Effector memory CD4-positive, alpha-beta T cell (primary cell): ENCODE data around the gene SLC23A2.
"Not testable (repeated sequence)": the region's sequence is repeated elsewhere in the genome, so short reads cannot be mapped to it uniquely, and the experiment has no call there.

ENCODE experiments used
- DNase-seq, 3 donors: peaks; one replicate each; pipeline ENCODE4 v3.0.0-alpha.2; 2020
- H3K27ac ChIP-seq: 2 replicates; pipeline ENCODE4 v1.7.0; 2013; ENCODE audit warnings: mild to moderate bottlenecking, low read length, moderate library complexity; ENCODE audit not compliant: insufficient read depth, poor library complexity, severe bottlenecking
- H3K27me3 ChIP-seq: replicated peaks from 2 replicates; pipeline ENCODE4 v1.7.0; 2013; ENCODE audit warnings: mild to moderate bottlenecking, low read length; ENCODE audit not compliant: insufficient read depth, control insufficient read depth, poor library complexity, severe bottlenecking
- H3K36me3 ChIP-seq: 2 replicates; pipeline ENCODE4 v1.7.0; 2013; ENCODE audit warnings: mild to moderate bottlenecking, low read length, moderate library complexity; ENCODE audit not compliant: control insufficient read depth, insufficient read depth
- H3K4me1 ChIP-seq: 2 replicates; pipeline ENCODE4 v1.7.0; 2013; ENCODE audit warnings: low read length, mild to moderate bottlenecking; ENCODE audit not compliant: control insufficient read depth, insufficient read depth, poor library complexity, severe bottlenecking
- H3K4me3 ChIP-seq: 2 replicates; pipeline ENCODE4 v1.7.0; 2013; ENCODE audit warnings: low read length, low read depth, mild to moderate bottlenecking; ENCODE audit not compliant: insufficient read depth, poor library complexity, severe bottlenecking
- H3K9me3 ChIP-seq: 2 replicates; pipeline ENCODE4 v1.7.0; 2013; ENCODE audit warnings: mild to moderate bottlenecking, low read length, moderate library complexity; ENCODE audit not compliant: control insufficient read depth

Gene SLC23A2

GRCh38 chr20:4987130-4987529 is 14.2 kb downstream of the SLC23A2 start:
- Histone ChIP-seq H3K27ac (no peak overlapping the region), H3K4me1 (no peaks in the 10 kb centered on the region), H3K27me3 (no peaks in the 10 kb centered on the region), H3K4me3 (no peak overlapping the region), H3K36me3 (no peaks in the 10 kb centered on the region), H3K9me3 (no peaks in the 10 kb centered on the region)
- DNase-seq = no peak

DNA sequence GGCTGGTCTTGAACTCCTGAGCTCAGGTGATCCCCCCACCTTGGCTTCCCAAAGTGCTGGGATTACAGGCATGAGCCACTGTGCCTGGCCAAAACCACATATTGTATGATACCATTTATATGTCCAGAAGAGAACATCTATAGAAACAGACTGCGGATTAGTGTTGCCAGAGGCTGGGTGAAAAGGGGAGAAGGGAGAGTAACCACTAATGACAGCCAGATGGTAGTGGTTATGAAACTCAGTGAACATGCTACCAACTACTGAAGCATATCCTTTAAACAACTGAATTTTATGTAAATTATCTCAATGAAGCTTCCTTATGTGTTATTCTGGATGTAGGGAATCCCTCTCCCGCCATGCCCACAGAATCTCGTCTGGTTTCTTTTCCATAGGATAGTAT is 15.7 kb downstream of the SLC23A2 start:
- H3K4me1 ChIP-seq = no peaks in the 10 kb centered on the region
- no peak overlapping the region for H3K4me3 ChIP-seq
- no peaks in the 10 kb centered on the region for H3K9me3 ChIP-seq
- H3K27ac ChIP-seq = no peak overlapping the region
- H3K36me3 ChIP-seq = no peaks in the 10 kb centered on the region
- H3K27me3 ChIP-seq = no peaks in the 10 kb centered on the region
- no peak for DNase-seq

DNA sequence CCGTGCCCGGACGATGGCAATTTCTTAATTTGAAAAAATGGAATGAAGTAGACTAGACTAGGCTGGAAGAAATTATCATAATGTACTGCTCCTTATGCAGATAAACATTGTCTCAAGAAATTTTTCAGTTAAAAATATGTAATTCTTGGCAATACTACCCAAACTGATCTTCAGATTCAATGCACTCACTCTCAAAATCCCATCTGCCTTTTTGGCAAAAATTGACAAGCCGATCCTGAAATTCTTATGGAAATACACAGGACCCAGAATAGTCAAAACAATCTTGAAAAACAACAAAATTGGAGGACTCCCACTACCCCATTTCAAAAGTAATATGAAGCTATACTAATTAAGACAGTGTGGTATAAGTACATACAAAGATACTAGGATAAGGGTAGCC is 19.0 kb downstream of the SLC23A2 start:
- Histone ChIP-seq H3K4me1 (no peaks in the 10 kb centered on the region), H3K9me3 (no peaks in the 10 kb centered on the region), H3K36me3 (no peaks in the 10 kb centered on the region), H3K27me3 (no peaks in the 10 kb centered on the region), H3K27ac (no peak overlapping the region), H3K4me3 (no peak overlapping the region)
- no peak for DNase-seq

- no peak for DNase-seq
- Histone ChIP-seq H3K4me3 (no peak overlapping the region), H3K27me3 (no peaks in the 10 kb centered on the region), H3K9me3 (no peaks in the 10 kb centered on the region), H3K27ac (no peak overlapping the region), H3K4me1 (no peaks in the 10 kb centered on the region), H3K36me3 (no peaks in the 10 kb centered on the region)
Observed at GRCh38 chr20:4979841-4980410, 21.4 kb downstream of the SLC23A2 start.

GRCh38 chr20:4978050-4978918 is 23.0 kb downstream of the SLC23A2 start:
- Histone ChIP-seq H3K27ac (no peak overlapping the region), H3K9me3 (no peaks in the 10 kb centered on the region), H3K4me3 (no peak overlapping the region), H3K4me1 (no peaks in the 10 kb centered on the region), H3K36me3 (no peaks in the 10 kb centered on the region), H3K27me3 (no peaks in the 10 kb centered on the region)
- DNase-seq = no peak

DNA sequence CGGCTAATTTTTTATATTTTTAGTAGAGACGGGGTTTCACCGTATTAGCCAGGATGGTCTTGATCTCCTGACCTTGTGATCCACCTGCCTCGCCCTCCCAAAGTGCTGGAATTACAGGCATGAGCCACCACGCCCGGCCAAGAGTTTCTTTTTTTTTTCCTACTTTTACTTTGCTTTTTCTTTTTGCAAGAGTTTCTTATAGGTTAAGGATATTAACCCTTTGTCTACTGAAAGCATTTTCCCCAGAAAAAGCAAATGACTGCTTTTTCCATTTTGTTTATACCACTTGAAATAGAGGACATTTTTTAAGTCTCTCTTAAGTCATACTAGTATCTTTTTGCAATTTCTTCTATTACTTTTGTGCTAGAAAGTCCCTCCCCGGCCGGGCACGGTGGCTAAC is 25.3 kb downstream of the SLC23A2 start:
- not testable (repeated sequence) for H3K4me3 ChIP-seq, H3K4me1 ChIP-seq

GRCh38 chr20:4973330-4974097 is 27.8 kb downstream of the SLC23A2 start:
- DNase-seq = no peak
- no peak overlapping the region for H3K27ac ChIP-seq
- no peaks in the 10 kb centered on the region for H3K9me3 ChIP-seq
- H3K4me1 ChIP-seq = no peaks in the 10 kb centered on the region
- H3K36me3 ChIP-seq = peaks cover 7% of the 10 kb centered on the region
- no peaks in the 10 kb centered on the region for H3K27me3 ChIP-seq
- no peak overlapping the region for H3K4me3 ChIP-seq

More for the DNA sequence above, 25.3 kb downstream of the SLC23A2 start:
- not testable (repeated sequence) for DNase-seq, H3K27me3 ChIP-seq, H3K9me3 ChIP-seq, H3K27ac ChIP-seq, H3K36me3 ChIP-seq

- no peak for DNase-seq
- H3K4me3 ChIP-seq = no peak overlapping the region
- no peaks in the 10 kb centered on the region for H3K9me3 ChIP-seq
- H3K4me1 ChIP-seq = no peaks in the 10 kb centered on the region
- H3K27ac ChIP-seq = no peak overlapping the region
- H3K36me3 ChIP-seq = peaks cover 16% of the 10 kb centered on the region
- H3K27me3 ChIP-seq = no peaks in the 10 kb centered on the region
Observed at GRCh38 chr20:4972506-4973251, 28.6 kb downstream of the SLC23A2 start.

- H3K4me1 ChIP-seq = no peaks in the 10 kb centered on the region
- H3K27me3 ChIP-seq = no peaks in the 10 kb centered on the region
- no peak overlapping the region for H3K4me3 ChIP-seq
- H3K36me3 ChIP-seq = peaks cover 17% of the 10 kb centered on the region
- DNase-seq = no peak
- H3K27ac ChIP-seq = no peak overlapping the region
- no peaks in the 10 kb centered on the region for H3K9me3 ChIP-seq
Observed at GRCh38 chr20:4971064-4971463, 30.2 kb downstream of the SLC23A2 start.
